Liver (tissue), 9 donors: ENCODE data around the gene TOMM20. TPM values are rescaled to one million over a fixed set of nuclear protein-coding genes. Genes with fewer than 3 reads are reported as not detected.

Experiments
- DNase-seq: peaks from one replicate; pipeline ENCODE4 v3.0.0-alpha.2; 2017; ENCODE audit warnings: low spot score
- H3K27ac ChIP-seq, 2 donors: one replicate each; pipeline ENCODE4 v1.7.0; 2013; ENCODE audit warnings: inconsistent platforms in 2 of 2, low read length in 2 of 2, control low read depth in 1 of 2, low read depth in 1 of 2, mild to moderate bottlenecking in 1 of 2
- H3K27me3 ChIP-seq, 4 donors: one replicate each; pipeline versions ENCODE4 v1.6.1 to v1.7.0; 2013; ENCODE audit warnings: low read length in 3 of 4, inconsistent platforms in 1 of 4, mild to moderate bottlenecking in 1 of 4, moderate library complexity in 1 of 4; ENCODE audit not compliant: control insufficient read depth in 4 of 4, insufficient read depth in 4 of 4
- H3K36me3 ChIP-seq, 4 donors: one replicate each; pipeline versions ENCODE4 v1.6.1 to v1.7.0; 2013; ENCODE audit warnings: low read length in 3 of 4, mild to moderate bottlenecking in 3 of 4, low read depth in 1 of 4, moderate library complexity in 1 of 4; ENCODE audit not compliant: control insufficient read depth in 4 of 4, insufficient read depth in 3 of 4
- H3K4me1 ChIP-seq, 4 donors: one replicate each; pipeline versions ENCODE4 v1.6.1 to v1.7.0; 2013; ENCODE audit warnings: low read length in 3 of 4, mild to moderate bottlenecking in 3 of 4, moderate library complexity in 1 of 4; ENCODE audit not compliant: control insufficient read depth in 4 of 4, insufficient read depth in 4 of 4
- H3K4me3 ChIP-seq, 3 donors: one replicate each; pipeline versions ENCODE4 v1.6.1 to v1.7.0; 2013; ENCODE audit warnings: low read length in 3 of 3, control low read depth in 1 of 3, low read depth in 1 of 3, mild to moderate bottlenecking in 1 of 3
- H3K9ac ChIP-seq, 2 donors: one replicate each; pipeline ENCODE4 v1.7.0; 2013; ENCODE audit warnings: low read length in 2 of 2, mild to moderate bottlenecking in 2 of 2, moderate library complexity in 2 of 2, control low read depth in 1 of 2, low read depth in 1 of 2
- H3K9me3 ChIP-seq, 4 donors: one replicate each; pipeline versions ENCODE4 v1.6.1 to v1.7.0; 2013; ENCODE audit warnings: low read length in 3 of 4; ENCODE audit not compliant: control insufficient read depth in 4 of 4
- ATF3 ChIP-seq: IDR thresholded peaks from 2 replicates; pipeline ENCODE4 v1.6.1; 2016; ENCODE audit warnings: antibody characterized with exemption
- CTCF ChIP-seq: fragments of 150-350 bp; IDR thresholded peaks from 2 replicates; pipeline ENCODE4 v1.5.1; 2017; ENCODE audit warnings: improper control_type of control experiment, low read depth, low read length; ENCODE audit not compliant: missing input control
- EGR1 ChIP-seq, 2 donors: IDR thresholded peaks; 2 replicates each; pipeline ENCODE4 v1.6.1; 2016 to 2018; ENCODE audit warnings: antibody characterized with exemption in 2 of 2, low read depth in 2 of 2
- FOXA1 ChIP-seq: IDR thresholded peaks from 2 replicates; pipeline ENCODE4 v1.6.1; 2016; ENCODE audit warnings: antibody characterized with exemption
- FOXA2 ChIP-seq: IDR thresholded peaks from 2 replicates; pipeline ENCODE4 v1.6.1; 2016; ENCODE audit warnings: antibody characterized with exemption
- GABPA ChIP-seq, 2 donors: IDR thresholded peaks in 1 of 2; conservative IDR thresholded peaks in 1 of 2; 2 replicates each; pipeline ENCODE4 v1.6.1; 2016; ENCODE audit warnings: antibody characterized with exemption in 2 of 2, mild to moderate bottlenecking in 1 of 2, moderate library complexity in 1 of 2
- HNF4A ChIP-seq, 2 donors: conservative IDR thresholded peaks; 2 replicates each; pipeline ENCODE4 v1.6.1; 2016; ENCODE audit warnings: antibody characterized with exemption in 2 of 2, mild to moderate bottlenecking in 2 of 2
- HNF4G ChIP-seq: IDR thresholded peaks from 2 replicates; pipeline ENCODE4 v1.6.1; 2016; ENCODE audit warnings: antibody characterized with exemption
- JUND ChIP-seq, 2 donors: IDR thresholded peaks; 2 replicates each; pipeline ENCODE4 v1.6.1; 2016; ENCODE audit warnings: antibody characterized with exemption in 2 of 2
- MAX ChIP-seq: IDR thresholded peaks from 2 replicates; pipeline ENCODE4 v1.6.1; 2016; ENCODE audit warnings: antibody characterized with exemption
- NR2F2 ChIP-seq: IDR thresholded peaks from 2 replicates; pipeline ENCODE4 v1.6.1; 2016; ENCODE audit warnings: antibody characterized with exemption
- RAD21 ChIP-seq, 2 donors: IDR thresholded peaks; 2 replicates each; pipeline ENCODE4 v1.6.1; 2016; ENCODE audit warnings: antibody characterized with exemption in 2 of 2, mild to moderate bottlenecking in 2 of 2
- REST ChIP-seq: IDR thresholded peaks from 2 replicates; pipeline ENCODE4 v1.6.1; 2016; ENCODE audit warnings: antibody characterized with exemption, mild to moderate bottlenecking
- RXRA ChIP-seq, 2 donors: IDR thresholded peaks; 2 replicates each; pipeline ENCODE4 v1.6.1; 2017 to 2018; ENCODE audit warnings: antibody characterized with exemption in 2 of 2, mild to moderate bottlenecking in 1 of 2
- SP1 ChIP-seq: IDR thresholded peaks from 2 replicates; pipeline ENCODE4 v1.6.1; 2018; ENCODE audit warnings: antibody characterized with exemption, mild to moderate bottlenecking
- TAF1 ChIP-seq: conservative IDR thresholded peaks from 2 replicates; pipeline ENCODE4 v1.6.1; 2016; ENCODE audit warnings: antibody characterized with exemption, mild to moderate bottlenecking
- YY1 ChIP-seq: IDR thresholded peaks from 2 replicates; pipeline ENCODE4 v1.6.1; 2016; ENCODE audit warnings: antibody characterized with exemption, mild to moderate bottlenecking
- ZBTB33 ChIP-seq: IDR thresholded peaks from 2 replicates; pipeline ENCODE4 v1.6.1; 2016; ENCODE audit warnings: antibody characterized with exemption
- WGBS: extraction: QIAGEN DNeasy Blood & Tissue Kit; methylation state at CpG from one replicate; pipeline ENCODE4 v1.1.7; 2013; 5-methylcytosine and 5-hydroxymethylcytosine counted together
- polyA plus RNA-seq, 2 donors: library from polyadenylated mRNA; stranded (reverse) in 1 of 2; unstranded in 1 of 2; fragments of 200-250 nt in 1 of 2; fragments of >200 nt in 1 of 2; fragmentation: Nextera tagmentation in 1 of 2; extraction: Ambion mirVana in 1 of 2; gene quantifications; one replicate each; pipeline versions ENCODE4 v1.2.1 to v1.2.3, GENCODE V29; 2013 to 2015
- total RNA-seq, 2 donors: library from RNA; depleted of rRNA; stranded (reverse); fragments of >200 nt; gene quantifications; one replicate each; pipeline ENCODE4 v1.2.3, GENCODE V29; 2014
- donor health status: healthy.
- donor health status: healthy.
- donor health status: healthy.
- donor health status: healthy.
- donor health status: healthy.

Gene TOMM20
- total RNA-seq (10 to 100 TPM; 34.9 to 43.3 TPM), polyA plus RNA-seq (10 to 100 TPM; 33.4 to 74.4 TPM)

GRCh38 chr1:235128456-235129328 is at the start of gene TOMM20:
TOMM20 (minus strand) TSS chr1:235128837; CDS start chr1:235128715, 122 bp downstream.
- peaks cover 0 to 8% (median under 1%) of the 10 kb centered on the region in 4 donors for H3K36me3 ChIP-seq
- H3K27ac ChIP-seq, result peak within 1 kb of the TSS; percentile 84 to 85
- no peaks in the 10 kb centered on the region for H3K27me3 ChIP-seq
- TF ChIP-seq SP1 (peak; percentile 57), RXRA (IDR thresholded peaks at IDR 0.05) (peak; percentile 57 to 65), HNF4G (no peak), FOXA2 (no peak), GABPA (IDR thresholded peaks at IDR 0.05 in 1 of 2, conservative IDR thresholded peaks at IDR 0.05 in 1 of 2) (peak; percentile 73 to 94), YY1 (peak; percentile 92), RAD21 (IDR thresholded peaks at IDR 0.05) (peak in 1 of 2 donors; percentile 28), EGR1 (IDR thresholded peaks at IDR 0.05; ENCODE audit: low read depth in 2 of 2) (peak in 1 of 2 donors; percentile 86), ZBTB33 (peak; percentile 86), TAF1 (peak; percentile 66), CTCF (peak; percentile 8), MAX (peak; percentile 85), NR2F2 (no peak), JUND (IDR thresholded peaks at IDR 0.05) (no peak), REST (no peak), FOXA1 (no peak), ATF3 (no peak), HNF4A (conservative IDR thresholded peaks at IDR 0.05) (peak in 1 of 2 donors; percentile 24)
- H3K9ac ChIP-seq, result peak within 1 kb of the TSS; percentile 94 to 96
- H3K4me1 ChIP-seq, result peaks cover 2 to 17% (median 11%) of the 10 kb centered on the region in 4 donors
- H3K4me3 ChIP-seq, result peak within 1 kb of the TSS; percentile 79 to 97 (median 96)
- no peaks in the 10 kb centered on the region for H3K9me3 ChIP-seq
- peak; percentile 93 for DNase-seq
- WGBS, result 1% methylated on average over 67 of the region's 67 CpGs
